Psoas muscle (tissue), 8 donors: ENCODE results near the gene CLIC2. TPM values are rescaled to one million over a fixed set of nuclear protein-coding genes. Genes with fewer than 3 reads are reported as not detected.

Experiments
- ATAC-seq, 4 donors: fragments of 200-7000 bp; cut with Tn5 transposase; one replicate each; pipeline ENCODE4 v1.9.1; 2020; ENCODE audit warnings: moderate library complexity in 3 of 4, mild to moderate bottlenecking in 2 of 4
- DNase-seq, 2 donors: peaks; one replicate each; pipeline ENCODE4 v3.0.0-alpha.2; 2020
- H3K27ac ChIP-seq: fragments of 200-600 bp; one replicate; pipeline ENCODE4 v1.8.0; 2022
- H3K27me3 ChIP-seq, 3 donors: fragments of 200-600 bp in 1 of 3; one replicate each; pipeline versions ENCODE4 v1.6.1 to v1.8.0; 2013 to 2022; ENCODE audit warnings: low read length in 2 of 3, mild to moderate bottlenecking in 2 of 3, moderate library complexity in 1 of 3; ENCODE audit not compliant: insufficient read depth in 3 of 3
- H3K36me3 ChIP-seq, 2 donors: fragments of 200-600 bp in 1 of 2; one replicate each; pipeline versions ENCODE4 v1.6.1 to v1.8.0; 2013 to 2022; ENCODE audit warnings: low read depth in 1 of 2, mild to moderate bottlenecking in 1 of 2, moderate library complexity in 1 of 2; ENCODE audit not compliant: insufficient read depth in 1 of 2
- H3K4me1 ChIP-seq: fragments of 200-600 bp; one replicate; pipeline ENCODE4 v1.8.0; 2022
- H3K4me3 ChIP-seq: fragments of 200-600 bp; one replicate; pipeline ENCODE4 v1.8.0; 2022; ENCODE audit warnings: mild to moderate bottlenecking
- H3K9me3 ChIP-seq: fragments of 200-600 bp; one replicate; pipeline ENCODE4 v1.8.0; 2022
- WGBS, 3 donors: extraction: QIAGEN DNeasy Blood & Tissue Kit; methylation state at CpG; one replicate each; pipeline versions ENCODE4 v1.1.6 to v1.1.7; 2013; 5-methylcytosine and 5-hydroxymethylcytosine counted together
- intact Hi-C, 2 donors: fragments of 100-400 bp; cut with DNase I; formaldehyde crosslinking; loops; one replicate each; pipeline versions ENCODE4 v1.11.0 to v1.14.2; 2022
- polyA plus RNA-seq, 3 donors: library from polyadenylated mRNA; stranded (reverse); fragments of 200-250 nt; gene quantifications; one replicate each; pipeline ENCODE4 v1.2.3, GENCODE V29; 2013
- total RNA-seq, 4 donors: library from RNA; stranded (reverse); fragmentation: NEBNext Ultra II Directional in 2 of 4; extraction: Animal tissue kit (Norgen Biotek cat#: 25700) in 2 of 4; gene quantifications; one replicate each; pipeline versions ENCODE4 v1.2.1 to v1.2.4, GENCODE V29; 2021 to 2023
- TF ChIP-seq, protein P1 (sequence below): fragments of 200-600 bp; IDR thresholded peaks from one replicate; pipeline ENCODE4 v1.8.0; 2022; ENCODE audit warnings: antibody characterized with exemption
- donor health status: healthy with polysubstance abuse.
- donor health status: DM: no; HTN: no; CAD: no; lungs with moderate emphysema.
- donor health status: Bipolar disorder and iron deficiency.
- donor health status: healthy.
- donor health status: DM: yes; HTN: yes; CAD: no.
- donor health status: DM: no; HTN: no; CAD: no.
- donor health status: DM: no; HTN: no; CAD: no.
- donor health status: DM: yes; HTN: yes; CAD: no.

The CLIC2 gene
- total and polyA plus RNA-seq, 7 donors: 2.1 to 8.5 (median 3.4) TPM

DNA sequence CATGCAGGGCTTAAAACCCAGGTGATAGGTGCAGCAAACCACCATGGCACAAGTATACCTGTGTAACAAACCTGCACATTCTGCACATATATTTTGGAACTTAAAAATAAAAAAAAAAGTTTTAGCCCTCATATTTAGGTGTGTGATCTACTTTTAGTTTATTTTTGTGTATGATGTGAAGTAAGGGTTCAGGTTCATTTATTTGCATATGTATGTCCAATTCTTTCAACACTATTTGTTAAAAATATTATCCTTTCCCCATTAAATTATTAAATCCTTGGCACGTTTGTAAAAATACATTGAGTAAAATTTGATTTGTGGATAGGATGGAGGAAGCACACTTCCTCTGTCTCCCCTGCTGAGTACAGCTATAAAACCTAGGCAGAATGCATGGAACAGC, 83.0 kb downstream of the CLIC2 start:
- 25 to 50% (median 36%) methylated on average over 1 of the region's 1 CpG for WGBS, 3 donors
- Histone ChIP-seq H3K9me3 (no peaks in the 10 kb centered on the region), H3K27ac (no peak overlapping the region), H3K36me3 (no peaks in the 10 kb centered on the region), H3K4me1 (no peaks in the 10 kb centered on the region), H3K27me3 (no peaks in the 10 kb centered on the region), H3K4me3 (no peak overlapping the region)
- ATAC-seq: no peak
- TF ChIP-seq, protein P1, sequence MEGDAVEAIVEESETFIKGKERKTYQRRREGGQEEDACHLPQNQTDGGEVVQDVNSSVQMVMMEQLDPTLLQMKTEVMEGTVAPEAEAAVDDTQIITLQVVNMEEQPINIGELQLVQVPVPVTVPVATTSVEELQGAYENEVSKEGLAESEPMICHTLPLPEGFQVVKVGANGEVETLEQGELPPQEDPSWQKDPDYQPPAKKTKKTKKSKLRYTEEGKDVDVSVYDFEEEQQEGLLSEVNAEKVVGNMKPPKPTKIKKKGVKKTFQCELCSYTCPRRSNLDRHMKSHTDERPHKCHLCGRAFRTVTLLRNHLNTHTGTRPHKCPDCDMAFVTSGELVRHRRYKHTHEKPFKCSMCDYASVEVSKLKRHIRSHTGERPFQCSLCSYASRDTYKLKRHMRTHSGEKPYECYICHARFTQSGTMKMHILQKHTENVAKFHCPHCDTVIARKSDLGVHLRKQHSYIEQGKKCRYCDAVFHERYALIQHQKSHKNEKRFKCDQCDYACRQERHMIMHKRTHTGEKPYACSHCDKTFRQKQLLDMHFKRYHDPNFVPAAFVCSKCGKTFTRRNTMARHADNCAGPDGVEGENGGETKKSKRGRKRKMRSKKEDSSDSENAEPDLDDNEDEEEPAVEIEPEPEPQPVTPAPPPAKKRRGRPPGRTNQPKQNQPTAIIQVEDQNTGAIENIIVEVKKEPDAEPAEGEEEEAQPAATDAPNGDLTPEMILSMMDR: no peak
- intact Hi-C loops: no loop called here
- no peak for DNase-seq

DNA sequence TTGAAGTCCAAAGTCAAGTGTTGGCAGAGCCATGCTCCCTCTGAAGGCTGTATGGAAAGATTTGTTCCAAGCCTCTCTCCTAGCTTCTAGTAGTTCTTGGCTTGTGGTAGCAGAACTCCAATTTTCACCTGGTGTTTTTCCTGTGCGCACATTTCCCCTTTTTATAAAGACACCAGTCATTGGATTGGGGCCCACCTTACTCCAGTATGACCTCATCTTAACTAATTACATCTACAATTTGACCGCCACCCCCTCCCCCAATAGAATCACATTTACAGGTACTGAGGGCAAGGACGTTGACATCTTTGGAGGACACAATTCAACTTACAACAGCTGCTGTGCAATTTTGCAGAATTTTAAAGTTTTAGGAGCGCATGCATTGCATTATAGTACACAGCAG, 86.9 kb downstream of the CLIC2 start:
- DNase-seq (no peak), ATAC-seq (no peak)
- Histone ChIP-seq H3K9me3 (no peaks in the 10 kb centered on the region), H3K27ac (no peak overlapping the region), H3K36me3 (no peaks in the 10 kb centered on the region), H3K27me3 (no peaks in the 10 kb centered on the region), H3K4me1 (no peaks in the 10 kb centered on the region), H3K4me3 (no peak overlapping the region)
- TF ChIP-seq, protein P1: no peak
- intact Hi-C loops: no loop called here
- 69 to 88% (median 76%) methylated on average over 4 of the region's 4 CpGs for WGBS, 3 donors

DNA sequence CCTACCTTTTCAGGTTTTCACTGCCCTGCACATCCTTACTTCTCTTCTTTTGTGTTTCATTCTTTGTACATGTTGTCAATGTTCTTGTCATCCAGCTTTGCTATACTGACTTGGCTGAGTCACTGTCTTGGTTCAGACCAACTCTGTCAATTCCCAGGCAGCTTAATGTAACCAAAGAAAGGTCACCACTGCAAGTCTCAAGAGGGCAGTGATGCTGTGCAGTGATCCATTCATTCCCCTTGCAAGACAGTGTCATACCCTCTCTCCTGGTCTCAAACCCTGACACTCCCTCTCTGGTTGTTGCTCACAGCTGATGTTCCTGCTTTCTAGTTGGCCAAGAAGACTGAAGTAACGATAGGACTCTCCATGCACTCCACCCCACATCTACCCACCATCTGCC, 87.7 kb downstream of the CLIC2 start:
- no peak for DNase-seq
- no peaks in the 10 kb centered on the region for H3K36me3 ChIP-seq
- TF ChIP-seq, protein P1: no peak
- H3K4me3 ChIP-seq: no peak overlapping the region
- no peak for ATAC-seq
- no peaks in the 10 kb centered on the region for H3K4me1 ChIP-seq
- intact Hi-C loops: no loop called here
- no peaks in the 10 kb centered on the region for H3K27me3 ChIP-seq
- 48 to 90% (median 81%) methylated on average over 1 of the region's 1 CpG for whole genome bisulfite sequencing, 3 donors
- no peak overlapping the region for H3K27ac ChIP-seq
- H3K9me3 ChIP-seq: no peaks in the 10 kb centered on the region

DNA sequence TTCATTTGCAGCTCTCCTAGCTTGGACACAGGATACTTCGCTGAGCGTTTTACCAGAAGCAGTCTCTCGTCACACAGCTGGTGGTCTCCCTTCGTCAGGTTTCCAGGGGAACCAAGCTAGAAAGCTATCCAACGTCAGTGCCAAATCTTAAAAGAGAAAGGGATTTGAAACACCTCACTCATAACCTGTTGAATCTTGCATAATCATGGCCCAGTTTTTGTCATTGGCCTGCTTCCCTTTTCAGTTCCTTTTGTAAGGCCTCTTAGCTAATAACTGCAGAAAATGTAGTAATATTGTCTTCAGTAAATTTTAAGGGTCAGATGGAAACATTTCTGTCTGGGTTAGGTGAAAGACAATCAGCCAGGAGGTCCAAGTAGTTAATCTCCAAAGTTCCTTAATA, 92.1 kb downstream of the CLIC2 start:
- H3K4me1 ChIP-seq: no peaks in the 10 kb centered on the region
- no peak overlapping the region for H3K27ac ChIP-seq
- DNase-seq (no peak), ATAC-seq (no peak)
- intact Hi-C loops: no loop called here
- no peak overlapping the region for H3K4me3 ChIP-seq
- H3K27me3 ChIP-seq: no peaks in the 10 kb centered on the region
- no peaks in the 10 kb centered on the region for H3K9me3 ChIP-seq
- H3K36me3 ChIP-seq: peaks cover 0 to 23% of the 10 kb centered on the region in 2 donors
- 63 to 72% (median 72%) methylated on average over 5 of the region's 5 CpGs for WGBS, 3 donors
- TF ChIP-seq, protein P1: no peak

DNA sequence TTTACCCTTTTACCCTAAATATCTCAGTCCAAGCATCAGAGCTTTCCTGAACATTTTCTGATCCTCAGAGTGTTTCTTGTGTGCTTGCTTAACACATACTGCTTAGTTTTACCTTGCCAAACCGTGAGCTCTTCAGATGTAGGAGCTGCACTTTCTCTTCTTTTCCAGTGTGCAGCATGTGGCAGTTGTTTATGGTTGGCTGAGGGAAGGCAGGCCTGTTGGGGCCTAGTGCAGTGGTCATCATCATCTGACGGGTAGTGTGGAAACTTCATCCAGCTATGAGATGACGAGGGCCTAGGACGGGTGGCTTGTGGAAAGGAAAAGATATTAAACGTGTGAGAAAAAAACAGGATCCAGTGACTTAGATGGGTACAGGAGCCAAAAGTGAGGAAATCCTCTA, 96.7 kb downstream of the CLIC2 start:
- H3K27ac ChIP-seq: no peak overlapping the region
- TF ChIP-seq, protein P1: no peak
- H3K27me3 ChIP-seq: no peaks in the 10 kb centered on the region
- H3K4me1 ChIP-seq: no peaks in the 10 kb centered on the region
- no peak for DNase-seq
- intact Hi-C loops: no loop called here
- peaks cover 0 to 39% of the 10 kb centered on the region in 2 donors for H3K36me3 ChIP-seq
- 68 to 92% (median 88%) methylated on average over 5 of the region's 5 CpGs for WGBS, 3 donors
- H3K9me3 ChIP-seq: no peaks in the 10 kb centered on the region
- H3K4me3 ChIP-seq: no peak overlapping the region
- no peak for ATAC-seq
